Stomach smooth muscle (tissue), 2 donors: ENCODE results near the gene IRF5.
A peak's percentile ranks its signal among the peaks of the same experiment; 100 is the strongest.

Experiments
- H3K27ac ChIP-seq: one replicate; pipeline ENCODE4 v1.7.0; 2013; ENCODE audit warnings: mild to moderate bottlenecking, low read length, inconsistent platforms
- H3K27me3 ChIP-seq, 2 donors: one replicate each; pipeline ENCODE4 v1.7.0; 2013; ENCODE audit warnings: low read length in 2 of 2; ENCODE audit not compliant: insufficient read depth in 2 of 2, control insufficient read depth in 1 of 2
- H3K36me3 ChIP-seq, 2 donors: one replicate each; pipeline ENCODE4 v1.7.0; 2013; ENCODE audit warnings: low read length in 2 of 2; ENCODE audit not compliant: control insufficient read depth in 2 of 2, insufficient read depth in 2 of 2
- H3K4me1 ChIP-seq: one replicate; pipeline ENCODE4 v1.7.0; 2013; ENCODE audit warnings: low read length; ENCODE audit not compliant: control insufficient read depth, insufficient read depth
- H3K4me3 ChIP-seq, 2 donors: one replicate each; pipeline ENCODE4 v1.7.0; 2013; ENCODE audit warnings: low read length in 2 of 2
- H3K9ac ChIP-seq, 2 donors: one replicate each; pipeline ENCODE4 v1.7.0; 2013; ENCODE audit warnings: low read length in 2 of 2, mild to moderate bottlenecking in 1 of 2
- H3K9me3 ChIP-seq, 2 donors: one replicate each; pipeline ENCODE4 v1.7.0; 2013; ENCODE audit warnings: low read length in 2 of 2; ENCODE audit not compliant: control insufficient read depth in 2 of 2
- donor health status: healthy.
- donor health status: Pancreatic carcinoma.

The IRF5 gene, protein sequence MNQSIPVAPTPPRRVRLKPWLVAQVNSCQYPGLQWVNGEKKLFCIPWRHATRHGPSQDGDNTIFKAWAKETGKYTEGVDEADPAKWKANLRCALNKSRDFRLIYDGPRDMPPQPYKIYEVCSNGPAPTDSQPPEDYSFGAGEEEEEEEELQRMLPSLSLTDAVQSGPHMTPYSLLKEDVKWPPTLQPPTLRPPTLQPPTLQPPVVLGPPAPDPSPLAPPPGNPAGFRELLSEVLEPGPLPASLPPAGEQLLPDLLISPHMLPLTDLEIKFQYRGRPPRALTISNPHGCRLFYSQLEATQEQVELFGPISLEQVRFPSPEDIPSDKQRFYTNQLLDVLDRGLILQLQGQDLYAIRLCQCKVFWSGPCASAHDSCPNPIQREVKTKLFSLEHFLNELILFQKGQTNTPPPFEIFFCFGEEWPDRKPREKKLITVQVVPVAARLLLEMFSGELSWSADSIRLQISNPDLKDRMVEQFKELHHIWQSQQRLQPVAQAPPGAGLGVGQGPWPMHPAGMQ

DNA sequence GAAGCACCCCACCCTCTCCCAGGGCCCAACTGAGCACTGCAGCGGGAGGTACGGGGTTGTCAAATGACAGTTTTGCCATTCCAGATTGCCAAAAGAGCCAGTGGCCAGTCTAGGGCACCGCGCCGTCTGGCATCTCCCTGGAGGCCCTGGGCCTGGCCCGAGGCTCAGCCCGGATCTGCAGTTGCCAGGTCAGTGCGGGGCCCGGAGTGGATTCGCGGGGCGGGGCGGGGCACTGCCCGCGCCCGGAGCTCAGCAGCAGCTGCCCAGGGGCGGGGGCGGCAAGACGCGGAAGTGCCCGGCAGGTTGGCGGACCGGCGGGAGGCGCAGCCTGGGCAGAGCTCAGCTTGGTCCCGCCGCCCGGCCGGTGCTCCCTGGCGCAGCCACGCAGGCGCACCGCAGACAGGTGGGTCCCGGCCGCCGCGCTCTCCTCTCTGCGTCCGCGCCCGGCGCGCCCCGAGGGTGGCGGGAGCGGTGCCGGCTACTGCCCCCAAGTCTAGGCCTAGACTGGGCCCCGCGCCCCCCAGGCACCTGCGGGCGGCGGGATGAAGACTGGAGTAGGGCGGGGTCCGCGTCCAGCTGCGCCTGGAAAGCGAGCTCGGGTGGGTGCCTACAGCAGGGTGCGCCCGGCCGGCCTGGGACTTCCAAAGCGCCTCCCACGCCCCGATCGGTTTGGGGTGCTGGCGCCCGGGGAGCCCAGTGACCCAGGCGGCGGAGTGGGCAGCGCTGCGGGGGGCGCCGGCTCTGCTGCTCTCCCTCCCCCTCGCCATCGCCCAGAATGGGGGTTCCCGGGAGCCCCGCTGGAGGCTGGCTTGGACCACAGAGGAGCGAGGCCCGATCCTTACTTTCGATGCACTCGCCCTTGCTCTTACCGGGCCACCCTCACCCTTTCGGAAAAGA is at the start of gene IRF5:
IRF5 (plus strand) TSS at position 281 of the 897 bp plus-strand sequence. CDS start 4,155 bp downstream, outside the sequence.
- H3K9ac ChIP-seq = peak within 1 kb of the TSS in 1 of 2 donors; percentile 27
- H3K36me3 ChIP-seq = no peaks in the 10 kb centered on the region
- H3K27ac ChIP-seq = no peak within 1 kb of the TSS
- peaks cover 23 to 35% of the 10 kb centered on the region in 2 donors for H3K27me3 ChIP-seq
- H3K4me3 ChIP-seq = peak within 1 kb of the TSS; percentile 63 to 72
- H3K9me3 ChIP-seq = no peaks in the 10 kb centered on the region
- peaks cover 9% of the 10 kb centered on the region for H3K4me1 ChIP-seq

DNA sequence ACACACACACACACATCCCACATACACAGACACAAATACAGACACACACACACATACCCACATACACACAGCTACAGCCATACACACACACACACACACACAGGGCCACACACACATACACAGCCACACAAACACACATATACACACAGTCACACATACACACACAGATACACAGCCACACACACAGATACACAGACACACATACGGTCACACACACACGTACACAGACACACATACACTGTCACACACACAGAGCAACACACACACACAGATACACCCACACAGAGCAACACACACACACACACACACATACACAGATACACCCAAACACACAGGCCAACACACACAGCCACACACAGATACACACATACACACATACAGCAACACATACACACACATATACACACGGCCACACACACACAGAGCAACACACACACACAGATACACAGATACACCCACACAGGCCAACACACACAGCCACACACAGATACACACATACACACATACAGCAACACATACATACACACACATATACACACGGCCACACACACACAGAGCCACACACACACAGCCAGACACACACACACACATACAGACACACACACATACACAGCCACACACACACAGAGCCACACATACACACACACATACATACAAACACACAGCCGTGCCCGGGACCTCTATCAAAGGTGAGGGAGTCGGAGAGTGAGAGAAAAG is 49.5 kb upstream of the IRF5 start:
- H3K4me3 ChIP-seq = no peak overlapping the region
- H3K9ac ChIP-seq = no peak overlapping the region
- H3K4me1 ChIP-seq = no peaks in the 10 kb centered on the region
- H3K9me3 ChIP-seq = no peaks in the 10 kb centered on the region
- no peak overlapping the region for H3K27ac ChIP-seq
- H3K36me3 ChIP-seq = no peaks in the 10 kb centered on the region
- peaks cover 12 to 22% of the 10 kb centered on the region in 2 donors for H3K27me3 ChIP-seq

DNA sequence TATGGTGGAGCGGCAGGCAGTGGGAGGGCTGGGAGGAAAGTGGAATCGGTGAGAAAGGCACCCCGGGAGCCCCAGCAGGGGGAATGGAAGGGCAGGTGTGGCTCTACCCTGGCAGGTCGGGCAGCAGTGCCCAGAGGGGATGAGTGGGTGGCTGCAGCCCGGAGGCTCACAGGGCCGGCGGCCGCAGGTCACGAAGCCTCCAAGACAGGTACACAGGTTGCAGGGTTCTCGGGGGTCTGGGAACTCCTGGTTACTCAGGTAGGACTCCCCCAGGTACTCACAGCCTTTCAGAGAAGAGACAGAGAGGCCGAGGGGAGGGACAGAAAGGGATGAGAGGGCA is 49.0 kb upstream of the IRF5 start:
- Histone ChIP-seq H3K36me3 (no peaks in the 10 kb centered on the region), H3K4me3 (no peak overlapping the region), H3K9me3 (no peaks in the 10 kb centered on the region), H3K9ac (no peak overlapping the region), H3K27ac (no peak overlapping the region), H3K4me1 (no peaks in the 10 kb centered on the region), H3K27me3 (peaks cover 12 to 22% of the 10 kb centered on the region in 2 donors)

DNA sequence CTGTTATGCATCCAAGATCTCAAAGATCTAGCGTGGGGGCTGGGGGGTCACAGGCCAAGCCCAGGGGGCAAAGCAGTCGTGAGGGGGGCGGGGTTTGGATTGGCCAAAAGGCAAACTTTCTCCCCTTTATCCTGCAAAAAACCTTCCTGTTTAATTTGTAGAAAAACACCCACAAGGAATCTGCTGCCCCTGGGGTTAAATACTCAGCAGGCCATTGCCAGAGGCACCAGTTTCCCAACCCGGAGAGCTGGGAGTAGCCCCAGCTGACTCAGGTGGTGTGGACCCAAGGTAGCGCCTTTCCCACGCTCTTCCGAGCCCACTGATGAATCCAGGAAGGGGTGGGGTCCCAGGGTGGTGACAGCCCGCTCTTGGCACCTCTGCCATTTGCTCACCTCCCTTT is 48.6 kb upstream of the IRF5 start:
- H3K36me3 ChIP-seq = no peaks in the 10 kb centered on the region
- H3K9me3 ChIP-seq = no peaks in the 10 kb centered on the region
- H3K9ac ChIP-seq = no peak overlapping the region
- H3K4me1 ChIP-seq = no peaks in the 10 kb centered on the region
- H3K27ac ChIP-seq = no peak overlapping the region
- no peak overlapping the region for H3K4me3 ChIP-seq
- peaks cover 12 to 22% of the 10 kb centered on the region in 2 donors for H3K27me3 ChIP-seq

DNA sequence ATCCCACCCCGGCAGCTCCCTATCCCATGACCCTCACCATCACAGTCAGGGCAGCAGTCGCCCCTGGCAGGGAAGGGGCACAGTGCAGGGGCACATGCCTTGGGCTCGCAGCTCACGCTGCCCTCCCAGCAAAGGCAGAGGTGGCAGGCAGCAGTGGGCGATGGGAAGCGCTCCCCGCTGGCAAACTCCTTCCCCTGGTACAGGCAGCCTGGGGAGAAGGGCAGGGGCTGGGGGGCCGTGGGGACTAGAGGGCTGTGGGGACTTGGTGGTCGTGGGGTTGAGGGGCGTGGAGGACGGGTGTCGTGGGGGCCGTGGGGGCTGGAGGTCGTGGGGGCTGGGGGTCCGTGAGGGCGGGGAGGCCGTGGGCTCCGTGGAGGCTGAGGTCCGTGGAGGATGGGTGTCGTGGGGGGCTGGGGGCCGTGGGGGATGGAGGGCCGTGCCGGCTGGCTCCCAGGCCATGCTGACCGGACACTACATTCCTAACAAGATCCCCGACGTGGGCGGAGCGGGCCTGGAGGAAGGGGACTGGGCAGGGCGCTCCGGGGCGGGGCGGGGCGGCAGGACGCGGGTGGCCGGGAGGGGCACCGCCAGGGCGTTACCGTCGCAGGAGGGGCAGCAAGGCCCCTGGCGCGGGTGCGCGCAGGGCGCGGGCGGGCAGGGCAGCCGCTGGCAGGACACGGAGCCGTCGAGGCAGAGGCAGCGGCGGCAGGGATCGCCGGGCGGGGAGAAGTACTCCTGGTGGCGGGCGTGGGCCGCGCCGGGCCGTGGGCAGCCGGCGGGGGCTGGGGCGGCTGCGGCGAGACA is 47.2 kb upstream of the IRF5 start:
- Histone ChIP-seq H3K4me1 (no peaks in the 10 kb centered on the region), H3K36me3 (no peaks in the 10 kb centered on the region), H3K9me3 (no peaks in the 10 kb centered on the region), H3K4me3 (peak overlapping the region in 1 of 2 donors; percentile 44), H3K27ac (no peak overlapping the region), H3K27me3 (peaks cover 12 to 22% of the 10 kb centered on the region in 2 donors), H3K9ac (no peak overlapping the region)

DNA sequence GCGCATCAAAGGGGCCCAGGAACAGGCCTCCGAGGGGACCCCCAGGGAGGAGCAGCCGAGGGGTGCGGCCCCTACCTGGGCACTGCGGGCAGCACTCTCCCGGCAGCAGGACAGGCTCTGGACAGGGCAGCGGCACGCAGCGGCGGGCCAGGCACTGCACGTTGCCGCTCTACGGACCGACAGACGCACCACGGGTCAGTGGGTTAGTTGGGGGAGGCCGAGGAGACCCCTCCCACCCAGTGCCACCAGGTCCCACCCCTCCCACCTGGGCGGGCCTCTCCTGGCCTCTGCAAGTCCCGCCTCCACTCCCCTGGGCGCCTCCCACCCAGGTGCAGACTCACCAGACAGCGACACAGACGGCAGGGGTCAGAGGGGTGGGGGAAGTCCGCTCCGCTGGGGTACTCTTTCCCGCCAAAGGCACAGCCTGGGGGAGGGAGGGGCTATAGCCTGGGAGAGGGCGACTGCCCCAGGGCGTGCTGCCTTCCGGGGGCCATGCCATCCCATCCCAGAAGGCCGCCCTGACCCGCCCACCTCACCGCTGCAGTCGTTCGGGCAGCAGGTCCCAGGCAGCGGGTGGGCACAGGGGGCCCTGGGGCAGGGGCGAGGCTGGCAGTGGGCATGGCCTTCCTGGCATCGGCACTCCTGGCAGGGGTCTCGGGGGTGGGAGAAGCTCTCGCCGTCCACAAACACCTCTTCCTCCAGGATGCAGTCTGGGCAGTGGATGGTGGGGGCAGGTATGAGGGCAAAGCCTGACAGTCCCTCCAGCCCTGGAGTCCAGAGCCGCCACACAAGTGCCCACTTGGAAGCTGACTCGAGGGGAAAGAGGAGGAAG is 46.4 kb upstream of the IRF5 start:
- Histone ChIP-seq H3K27me3 (peaks cover 12 to 22% of the 10 kb centered on the region in 2 donors), H3K9ac (no peak overlapping the region), H3K36me3 (no peaks in the 10 kb centered on the region), H3K4me3 (peak overlapping the region in 1 of 2 donors; percentile 44), H3K4me1 (no peaks in the 10 kb centered on the region), H3K9me3 (no peaks in the 10 kb centered on the region), H3K27ac (no peak overlapping the region)

DNA sequence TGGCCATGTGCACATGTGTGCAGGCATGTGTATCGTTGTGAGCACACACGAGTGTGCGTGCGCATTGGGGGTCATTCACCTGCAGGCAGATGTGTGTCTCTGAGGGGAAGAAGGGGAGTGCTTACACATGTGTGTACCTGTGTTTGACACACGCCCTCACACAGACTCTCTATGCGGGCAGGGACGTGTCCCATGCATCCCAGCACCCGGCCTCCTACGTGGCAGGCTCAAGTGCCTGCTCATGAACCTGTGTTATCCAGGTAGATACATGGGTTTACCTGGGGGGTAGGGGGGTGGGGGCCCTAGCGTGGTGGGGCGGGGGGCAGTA is 45.8 kb upstream of the IRF5 start:
- Histone ChIP-seq H3K36me3 (no peaks in the 10 kb centered on the region), H3K9me3 (no peaks in the 10 kb centered on the region), H3K4me1 (no peaks in the 10 kb centered on the region), H3K9ac (no peak overlapping the region), H3K4me3 (no peak overlapping the region), H3K27me3 (peaks cover 12 to 22% of the 10 kb centered on the region in 2 donors), H3K27ac (no peak overlapping the region)

DNA sequence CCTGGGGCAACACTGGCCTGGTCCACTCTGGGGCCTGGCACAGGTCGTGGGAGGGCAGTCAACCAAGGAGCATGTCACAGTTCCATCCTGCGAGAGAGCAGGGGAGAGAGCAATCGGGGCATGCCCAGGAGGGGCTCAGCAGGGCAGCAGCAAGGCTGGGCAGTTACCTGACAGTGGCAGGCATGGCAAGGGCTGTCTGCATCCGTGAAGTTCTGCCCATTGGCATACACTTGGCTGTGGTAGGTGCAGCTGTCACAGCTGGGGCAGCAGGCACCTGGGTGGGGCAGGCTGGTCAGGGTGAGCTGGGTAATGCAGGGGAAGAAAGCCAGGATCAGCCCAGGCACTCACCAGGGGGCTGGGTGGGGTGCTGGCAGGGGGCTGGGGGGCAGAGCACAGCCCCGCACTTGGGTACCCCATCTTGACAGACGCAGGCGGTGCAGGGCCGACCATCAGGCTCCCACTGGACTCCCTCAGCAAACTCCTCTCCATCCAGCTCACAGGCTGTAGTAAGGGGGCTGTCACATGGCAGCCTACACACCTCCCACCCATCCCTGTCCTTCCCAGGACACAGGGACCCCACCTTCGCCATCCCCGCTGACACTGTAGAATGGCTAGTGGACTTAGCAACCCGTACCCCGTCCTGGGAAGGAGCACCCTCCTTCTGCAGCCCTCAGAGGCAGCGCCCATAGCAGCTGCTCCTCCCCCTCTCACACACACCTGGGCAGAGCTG is 45.0 kb upstream of the IRF5 start:
- H3K36me3 ChIP-seq = no peaks in the 10 kb centered on the region
- H3K4me3 ChIP-seq = no peak overlapping the region
- no peaks in the 10 kb centered on the region for H3K9me3 ChIP-seq
- no peak overlapping the region for H3K27ac ChIP-seq
- H3K4me1 ChIP-seq = no peaks in the 10 kb centered on the region
- H3K9ac ChIP-seq = no peak overlapping the region
- peaks cover 12 to 18% of the 10 kb centered on the region in 2 donors for H3K27me3 ChIP-seq
